ENCODE data around the gene APOO. TPM values are rescaled to one million over a fixed set of nuclear protein-coding genes. Genes with fewer than 3 reads are reported as not detected.
"Not testable (repeated sequence)": the region's sequence is repeated elsewhere in the genome, so short reads cannot be mapped to it uniquely, and the experiment has no call there.

APOO gene
- total RNA-seq, 2 donors from 2014 or later: 47.9 to 74.2 TPM

DNA sequence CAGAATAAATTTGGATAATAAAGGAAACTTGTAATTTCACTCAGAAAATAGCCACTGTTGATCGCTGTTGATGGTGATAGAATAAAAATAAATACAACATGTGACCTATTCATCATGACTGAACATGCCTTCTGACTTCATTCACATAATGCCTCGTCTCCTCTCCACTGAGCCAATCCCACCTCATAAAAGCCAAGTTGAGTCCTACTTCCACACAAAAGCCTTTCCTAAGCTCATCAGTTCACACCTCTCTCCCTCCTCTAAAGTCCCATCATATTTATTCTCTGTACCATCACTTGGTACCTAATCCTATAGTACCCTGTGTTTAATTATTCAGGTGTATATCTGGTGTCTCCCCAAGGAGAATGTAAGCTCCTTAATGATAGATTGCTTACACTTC, 37.7 kb downstream of the APOO start:
- TF ChIP-seq, protein P1, sequence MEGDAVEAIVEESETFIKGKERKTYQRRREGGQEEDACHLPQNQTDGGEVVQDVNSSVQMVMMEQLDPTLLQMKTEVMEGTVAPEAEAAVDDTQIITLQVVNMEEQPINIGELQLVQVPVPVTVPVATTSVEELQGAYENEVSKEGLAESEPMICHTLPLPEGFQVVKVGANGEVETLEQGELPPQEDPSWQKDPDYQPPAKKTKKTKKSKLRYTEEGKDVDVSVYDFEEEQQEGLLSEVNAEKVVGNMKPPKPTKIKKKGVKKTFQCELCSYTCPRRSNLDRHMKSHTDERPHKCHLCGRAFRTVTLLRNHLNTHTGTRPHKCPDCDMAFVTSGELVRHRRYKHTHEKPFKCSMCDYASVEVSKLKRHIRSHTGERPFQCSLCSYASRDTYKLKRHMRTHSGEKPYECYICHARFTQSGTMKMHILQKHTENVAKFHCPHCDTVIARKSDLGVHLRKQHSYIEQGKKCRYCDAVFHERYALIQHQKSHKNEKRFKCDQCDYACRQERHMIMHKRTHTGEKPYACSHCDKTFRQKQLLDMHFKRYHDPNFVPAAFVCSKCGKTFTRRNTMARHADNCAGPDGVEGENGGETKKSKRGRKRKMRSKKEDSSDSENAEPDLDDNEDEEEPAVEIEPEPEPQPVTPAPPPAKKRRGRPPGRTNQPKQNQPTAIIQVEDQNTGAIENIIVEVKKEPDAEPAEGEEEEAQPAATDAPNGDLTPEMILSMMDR (conservative IDR thresholded peaks at IDR 0.05): no peak
- H3K27me3 Mint-ChIP-seq (ENCODE audit: insufficient read depth): no peaks in the 10 kb centered on the region
- Histone ChIP-seq H3K27me3 (ENCODE audit: control insufficient read depth, insufficient read depth, low read length, poor library complexity, severe bottlenecking) (no peaks in the 10 kb centered on the region), H3K9ac (ENCODE audit: extremely low read depth, low read length, poor library complexity, severe bottlenecking) (no peak overlapping the region), H3K9me3 (ENCODE audit: control insufficient read depth, low read length) (no peaks in the 10 kb centered on the region), H3K4me3 (ENCODE audit: low read length) (no peak overlapping the region), H3K4me1 (ENCODE audit: control insufficient read depth, insufficient read depth, low read length) (no peaks in the 10 kb centered on the region), H3K27ac (ENCODE audit: low read depth, low read length) (no peak overlapping the region), H3K36me3 (ENCODE audit: control insufficient read depth, insufficient read depth, low read length) (no peaks in the 10 kb centered on the region)
- no peak for DNase-seq
- H3K9me3 Mint-ChIP-seq: peaks cover 12% of the 10 kb centered on the region
- H3K4me1 Mint-ChIP-seq: peaks cover under 1% of the 10 kb centered on the region
- 80 to 95% methylated on average over 1 of the region's 2 CpGs for WGBS, 2 experiments (ENCODE audit: insufficient coverage in 1 of 2, insufficient read length in 1 of 2)
- H3K27ac Mint-ChIP-seq: no peak overlapping the region
- H3K36me3 Mint-ChIP-seq (ENCODE audit: low read depth): peaks cover 49% of the 10 kb centered on the region
- no peak overlapping the region for H3K4me3 Mint-ChIP-seq

DNA sequence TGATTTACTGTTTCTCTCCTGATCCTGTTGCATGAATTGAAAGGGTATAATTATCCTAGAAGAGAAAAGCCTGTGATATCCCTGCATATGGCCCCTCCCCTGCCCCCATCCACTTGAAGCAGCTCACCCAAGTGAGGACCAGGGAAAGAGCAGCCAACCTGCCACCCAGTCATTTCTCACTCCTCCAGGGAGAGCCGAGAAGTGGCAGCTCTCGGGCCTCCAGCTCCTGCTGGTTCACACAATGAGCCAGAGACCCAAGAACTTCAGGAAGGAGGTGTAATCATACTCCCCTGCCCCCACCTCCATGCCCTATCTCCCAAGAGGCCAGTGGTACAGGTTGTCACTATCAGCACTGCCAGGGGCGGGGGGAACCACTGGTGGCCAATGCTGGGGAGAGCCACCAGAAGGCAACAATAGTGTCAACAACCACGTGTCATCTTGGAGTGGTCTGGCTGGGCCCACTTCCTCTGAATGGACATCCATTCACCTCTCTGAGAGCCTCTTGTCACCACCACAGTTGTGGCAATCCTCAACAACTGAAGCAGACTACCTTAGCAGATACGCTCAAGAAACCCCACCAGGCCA, 42.9 kb downstream of the APOO start:
- Histone ChIP-seq H3K27ac (ENCODE audit: low read depth, low read length) (no peak overlapping the region), H3K4me1 (ENCODE audit: control insufficient read depth, insufficient read depth, low read length) (no peaks in the 10 kb centered on the region), H3K9ac (ENCODE audit: extremely low read depth, low read length, poor library complexity, severe bottlenecking) (no peak overlapping the region), H3K4me3 (ENCODE audit: low read length) (no peak overlapping the region), H3K36me3 (ENCODE audit: control insufficient read depth, insufficient read depth, low read length) (no peaks in the 10 kb centered on the region), H3K9me3 (ENCODE audit: control insufficient read depth, low read length) (no peaks in the 10 kb centered on the region), H3K27me3 (ENCODE audit: control insufficient read depth, insufficient read depth, low read length, poor library complexity, severe bottlenecking) (no peaks in the 10 kb centered on the region)
- peaks cover 9% of the 10 kb centered on the region for H3K4me1 Mint-ChIP-seq
- TF ChIP-seq, protein P1 (conservative IDR thresholded peaks at IDR 0.05): no peak
- DNase-seq: peak; percentile 60
- WGBS, 2 experiments (ENCODE audit: insufficient coverage in 1 of 2, insufficient read length in 1 of 2): 89% methylated on average over 4 of the region's 5 CpGs; no CpG with 5 or more reads in 1 of the 2 experiments
- H3K9me3 Mint-ChIP-seq: peaks cover 14% of the 10 kb centered on the region
- peaks cover 57% of the 10 kb centered on the region for H3K36me3 Mint-ChIP-seq (ENCODE audit: low read depth)
- no peaks in the 10 kb centered on the region for H3K27me3 Mint-ChIP-seq (ENCODE audit: insufficient read depth)
- H3K4me3 Mint-ChIP-seq: no peak overlapping the region
- H3K27ac Mint-ChIP-seq: peak overlapping the region; percentile 72

DNA sequence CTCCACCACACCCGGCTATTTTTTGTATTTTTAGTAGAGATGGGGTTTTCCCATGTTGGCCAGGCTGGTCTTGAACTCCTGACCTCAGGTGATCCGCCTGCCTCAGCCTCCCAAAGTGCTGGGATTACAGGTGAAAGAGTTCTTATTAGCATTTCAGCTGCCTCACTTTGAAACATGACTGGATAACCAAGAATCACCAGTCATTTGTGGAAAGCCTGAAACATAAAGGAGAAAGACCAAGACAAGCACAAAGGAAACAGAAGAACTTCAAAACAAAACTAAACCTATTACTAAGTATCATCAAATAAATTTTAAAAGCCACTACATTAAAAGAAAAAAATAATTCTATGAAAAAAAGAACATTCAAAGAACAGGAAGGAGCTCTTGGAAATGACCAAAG, 45.8 kb downstream of the APOO start:
- Mint-ChIP-seq H3K9me3 (peaks cover 14% of the 10 kb centered on the region), H3K36me3 (ENCODE audit: low read depth) (peaks cover 64% of the 10 kb centered on the region)
- H3K36me3 ChIP-seq (ENCODE audit: control insufficient read depth, insufficient read depth, low read length); H3K9me3 ChIP-seq (ENCODE audit: control insufficient read depth, low read length); DNase-seq; H3K4me1 Mint-ChIP-seq; H3K4me3 ChIP-seq (ENCODE audit: low read length); H3K27ac ChIP-seq (ENCODE audit: low read depth, low read length); H3K9ac ChIP-seq (ENCODE audit: extremely low read depth, low read length, poor library complexity, severe bottlenecking); H3K27ac Mint-ChIP-seq; H3K4me3 Mint-ChIP-seq; H3K27me3 Mint-ChIP-seq (ENCODE audit: insufficient read depth); H3K27me3 ChIP-seq (ENCODE audit: control insufficient read depth, insufficient read depth, low read length, poor library complexity, severe bottlenecking); H3K4me1 ChIP-seq (ENCODE audit: control insufficient read depth, insufficient read depth, low read length): not testable (repeated sequence)
- WGBS, 2 experiments (ENCODE audit: insufficient coverage in 1 of 2, insufficient read length in 1 of 2): 88% methylated on average over 2 of the region's 2 CpGs; no CpG with 5 or more reads in 1 of the 2 experiments

Measured in endodermal cell (in vitro differentiated cells).